HCT116 (cell line): ENCODE data around the gene STIM1. TPM values are rescaled to one million over a fixed set of nuclear protein-coding genes. Genes with fewer than 3 reads are reported as not detected.

Experiments used
- ATAC-seq: fragments of 200-7000 bp; cut with Tn5 transposase; 2 replicates; pipeline ENCODE4 v1.9.1; 2020; ENCODE audit warnings: mild to moderate bottlenecking, moderate library complexity
- BruUV-seq: library from RNA; stranded (reverse); fragments of 400-500 nt; replicated peaks from 2 replicates; lab custom pipeline; 2021; lab: Mats Ljungman, UMichigan
- CTCF ChIA-PET: fragments of 300-600 bp; sonication (Branson Sonifier 250); formaldehyde crosslinking; loops from one replicate; lab custom pipeline; 2021; ENCODE audit warnings: antibody characterized with exemption; lab: Charles Lee
- POLR2A ChIA-PET: fragments of 300-600, 350-600 bp; sonication (Branson Sonifier 250); formaldehyde crosslinking; loops from one replicate; lab custom pipeline; 2021; ENCODE audit warnings: antibody characterized with exemption; lab: Charles Lee
- RAD21 ChIA-PET, 2 experiments: fragments of 300-600 bp; sonication (Branson Sonifier 250); formaldehyde crosslinking; loops; one replicate each; lab custom pipeline; 2023; ENCODE audit warnings: low total read pairs in 2 of 2; ENCODE audit not compliant: uncharacterized antibody in 2 of 2, unreplicated experiment in 2 of 2, low non-redundant PET in 1 of 2; lab: Charles Lee
- DNase-seq: peaks from one replicate; pipeline ENCODE4 v3.0.0-alpha.2; 2010; ENCODE audit warnings: low read depth, low spot score
- H2AFZ ChIP-seq: fragments of 200-600 bp; shearing (Covaris generic), sonication (generic); 2 replicates; pipeline ENCODE4 v1.6.1; 2017; ENCODE audit warnings: low read depth, mixed run types, mixed read lengths, antibody characterized with exemption, low read length; ENCODE audit not compliant: poor library complexity, severe bottlenecking
- H3K27ac ChIP-seq: 2 replicates; pipeline ENCODE4 v1.5.1; 2012; ENCODE audit warnings: low read depth, low read length
- H3K27me3 ChIP-seq: fragments of 200-600 bp; sonication (generic); 2 replicates; pipeline ENCODE4 v1.6.1; 2016; ENCODE audit warnings: mixed run types, low read length, mixed read lengths; ENCODE audit not compliant: insufficient read depth
- H3K36me3 ChIP-seq, 2 experiments: fragments of 200-500 bp in 1 of 2; fragments of 200-600 bp in 1 of 2; sonication (Bioruptor generic) in 1 of 2; sonication (generic) in 1 of 2; 2 replicates each; pipeline versions ENCODE4 v1.5.1 to v1.6.1; 2014 to 2016; ENCODE audit warnings: low read length in 2 of 2, inconsistent platforms in 1 of 2, mixed read lengths in 1 of 2, mixed run types in 1 of 2; ENCODE audit not compliant: insufficient read depth in 2 of 2, control insufficient read depth in 1 of 2
- H3K4me1 ChIP-seq, 2 experiments: fragments of 200-600 bp in 1 of 2; sonication (generic) in 1 of 2; 2 replicates each; pipeline versions ENCODE4 v1.5.1 to v1.6.1; 2012 to 2017; ENCODE audit warnings: low read length in 2 of 2, inconsistent platforms in 1 of 2, mild to moderate bottlenecking in 1 of 2, mixed read lengths in 1 of 2, mixed run types in 1 of 2, moderate library complexity in 1 of 2; ENCODE audit not compliant: insufficient read depth in 2 of 2, control insufficient read depth in 1 of 2
- H3K4me2 ChIP-seq: fragments of 200-600 bp; sonication (generic); 2 replicates; pipeline ENCODE4 v1.6.1; 2017; ENCODE audit warnings: mixed run types, low read length, mixed read lengths
- H3K4me3 ChIP-seq, 2 experiments: fragments of 200-600 bp in 1 of 2; sonication (generic) in 1 of 2; replicated peaks in 1 of 2; 2 replicates each; pipeline ENCODE4 v1.5.1; 2011 to 2016; ENCODE audit warnings: low read length in 2 of 2, control low read depth in 1 of 2, low read depth in 1 of 2, mild to moderate bottlenecking in 1 of 2, mixed read lengths in 1 of 2, mixed run types in 1 of 2
- H3K79me2 ChIP-seq: fragments of 200-600 bp; sonication (generic); 2 replicates; pipeline ENCODE4 v1.6.1; 2017; ENCODE audit warnings: mild to moderate bottlenecking, mixed run types, low read length, moderate library complexity, mixed read lengths; ENCODE audit not compliant: insufficient read depth
- H3K9ac ChIP-seq: fragments of 200-600 bp; sonication (generic); 2 replicates; pipeline ENCODE4 v1.6.1; 2016; ENCODE audit warnings: low read length, mixed read lengths
- H3K9me2 ChIP-seq: fragments of 200-600 bp; sonication (generic), shearing (Covaris generic); 2 replicates; pipeline ENCODE4 v1.6.1; 2017; ENCODE audit warnings: mixed run types, mild to moderate bottlenecking, moderate library complexity; ENCODE audit not compliant: insufficient read depth
- H3K9me3 ChIP-seq, 2 experiments: fragments of 200-500 bp in 1 of 2; fragments of 200-600 bp in 1 of 2; sonication (Bioruptor generic) in 1 of 2; sonication (generic) in 1 of 2; 2 replicates each; pipeline ENCODE4 v1.6.1; 2014 to 2017; ENCODE audit warnings: low read length in 2 of 2, mixed read lengths in 2 of 2, inconsistent platforms in 1 of 2, low read depth in 1 of 2, mild to moderate bottlenecking in 1 of 2, mixed run types in 1 of 2, moderate library complexity in 1 of 2; ENCODE audit not compliant: control insufficient read depth in 1 of 2, insufficient read depth in 1 of 2
- H4K20me1 ChIP-seq: fragments of 200-600 bp; sonication (generic), shearing (Covaris generic); 2 replicates; pipeline ENCODE4 v1.6.1; 2017; ENCODE audit warnings: mixed run types, mild to moderate bottlenecking, moderate library complexity; ENCODE audit not compliant: insufficient read depth
- ELF1 ChIP-seq: IDR thresholded peaks from 2 replicates; pipeline ENCODE4 v1.6.1; 2012; ENCODE audit warnings: low read depth, borderline replicate concordance
- FOSL1 ChIP-seq: IDR thresholded peaks from 2 replicates; pipeline ENCODE4 v1.6.1; 2012; ENCODE audit warnings: low read depth
- POLR2AphosphoS5 ChIP-seq: IDR thresholded peaks from 2 replicates; pipeline ENCODE4 v1.6.1; 2011; ENCODE audit warnings: mild to moderate bottlenecking, low read depth, low read length, moderate library complexity
- RAD21 ChIP-seq: IDR thresholded peaks from 2 replicates; pipeline ENCODE4 v1.6.1; 2012; ENCODE audit warnings: low read depth, mild to moderate bottlenecking
- ZNF274 ChIP-seq: fragments of 200-500 bp; sonication (Bioruptor generic); IDR thresholded peaks from 2 replicates; pipeline ENCODE4 v1.6.1; 2014; ENCODE audit warnings: mild to moderate bottlenecking, low read depth, low read length, inconsistent platforms
- intact Hi-C: fragments of 100-400 bp; cut with micrococcal nuclease; formaldehyde crosslinking; loops from 2 replicates; pipeline ENCODE4 v1.10.0; 2022
- total RNA-seq: library from RNA; stranded (reverse); gene quantifications from one replicate; pipeline ENCODE4 v1.2.1, GENCODE V29; 2021; ENCODE audit not compliant: unreplicated experiment
- TF ChIP-seq, protein P1 (sequence below): IDR thresholded peaks from 2 replicates; pipeline ENCODE4 v1.6.1; 2012; ENCODE audit warnings: low read depth
- TF ChIP-seq, protein P2 (sequence below): IDR thresholded peaks from 2 replicates; pipeline ENCODE4 v1.6.1; 2012
- TF ChIP-seq, protein P3 (sequence below): IDR thresholded peaks from 2 replicates; pipeline ENCODE4 v1.6.1; 2012

The STIM1 gene
- total RNA-seq, 1 experiment from 2014 or later: 22.3 TPM

DNA sequence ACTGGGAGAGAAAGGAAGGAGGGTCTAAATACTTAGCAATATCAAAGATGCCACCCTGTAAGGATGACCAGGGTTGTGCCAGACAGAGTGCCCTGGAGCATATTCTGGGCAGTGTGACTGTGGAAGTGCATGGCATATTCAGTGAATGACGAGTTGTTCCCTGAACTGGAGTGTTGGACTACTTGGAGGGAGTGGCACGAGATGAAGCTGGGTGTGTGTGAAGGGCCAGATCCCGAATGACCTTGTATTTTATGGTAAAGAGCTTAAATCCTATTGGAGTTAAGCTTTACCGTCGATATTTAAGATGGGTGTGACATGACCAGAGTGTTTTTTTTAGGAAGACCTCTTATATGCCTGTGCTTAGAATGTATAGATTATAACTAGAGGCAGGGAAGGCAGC, 48.8 kb downstream of the STIM1 start:
- Histone ChIP-seq H4K20me1 (no peaks in the 10 kb centered on the region), H3K79me2 (no peaks in the 10 kb centered on the region), H3K27me3 (no peaks in the 10 kb centered on the region), H3K9ac (no peak overlapping the region), H3K9me3 (no peaks in the 10 kb centered on the region), H3K36me3 (no peaks in the 10 kb centered on the region), H2AFZ (no peak overlapping the region), H3K9me2 (no peaks in the 10 kb centered on the region), H3K27ac (no peak overlapping the region), H3K4me3 (no peak overlapping the region), H3K4me1 (peaks cover 16 to 22% of the 10 kb centered on the region in 2 experiments), H3K4me2 (peak overlapping the region; percentile 64)
- ChIA-PET RAD21 (no interaction called here), POLR2A (no interaction called here), CTCF (interaction anchor here (0.7 kb wide), 1 partner anchor 21 kb away, joined by 4 read pairs; no protein-coding TSS in a partner anchor)
- no TSS peak for BruUV-seq
- ATAC-seq (no peak), DNase-seq (no peak)
- intact Hi-C loops: no loop called here
- TF ChIP-seq RAD21 (no peak), ELF1 (no peak), FOSL1 (no peak), POLR2AphosphoS5 (no peak), ZNF274 (no peak)
- TF ChIP-seq, protein P1, sequence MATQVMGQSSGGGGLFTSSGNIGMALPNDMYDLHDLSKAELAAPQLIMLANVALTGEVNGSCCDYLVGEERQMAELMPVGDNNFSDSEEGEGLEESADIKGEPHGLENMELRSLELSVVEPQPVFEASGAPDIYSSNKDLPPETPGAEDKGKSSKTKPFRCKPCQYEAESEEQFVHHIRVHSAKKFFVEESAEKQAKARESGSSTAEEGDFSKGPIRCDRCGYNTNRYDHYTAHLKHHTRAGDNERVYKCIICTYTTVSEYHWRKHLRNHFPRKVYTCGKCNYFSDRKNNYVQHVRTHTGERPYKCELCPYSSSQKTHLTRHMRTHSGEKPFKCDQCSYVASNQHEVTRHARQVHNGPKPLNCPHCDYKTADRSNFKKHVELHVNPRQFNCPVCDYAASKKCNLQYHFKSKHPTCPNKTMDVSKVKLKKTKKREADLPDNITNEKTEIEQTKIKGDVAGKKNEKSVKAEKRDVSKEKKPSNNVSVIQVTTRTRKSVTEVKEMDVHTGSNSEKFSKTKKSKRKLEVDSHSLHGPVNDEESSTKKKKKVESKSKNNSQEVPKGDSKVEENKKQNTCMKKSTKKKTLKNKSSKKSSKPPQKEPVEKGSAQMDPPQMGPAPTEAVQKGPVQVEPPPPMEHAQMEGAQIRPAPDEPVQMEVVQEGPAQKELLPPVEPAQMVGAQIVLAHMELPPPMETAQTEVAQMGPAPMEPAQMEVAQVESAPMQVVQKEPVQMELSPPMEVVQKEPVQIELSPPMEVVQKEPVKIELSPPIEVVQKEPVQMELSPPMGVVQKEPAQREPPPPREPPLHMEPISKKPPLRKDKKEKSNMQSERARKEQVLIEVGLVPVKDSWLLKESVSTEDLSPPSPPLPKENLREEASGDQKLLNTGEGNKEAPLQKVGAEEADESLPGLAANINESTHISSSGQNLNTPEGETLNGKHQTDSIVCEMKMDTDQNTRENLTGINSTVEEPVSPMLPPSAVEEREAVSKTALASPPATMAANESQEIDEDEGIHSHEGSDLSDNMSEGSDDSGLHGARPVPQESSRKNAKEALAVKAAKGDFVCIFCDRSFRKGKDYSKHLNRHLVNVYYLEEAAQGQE: no peak
- TF ChIP-seq, protein P2, sequence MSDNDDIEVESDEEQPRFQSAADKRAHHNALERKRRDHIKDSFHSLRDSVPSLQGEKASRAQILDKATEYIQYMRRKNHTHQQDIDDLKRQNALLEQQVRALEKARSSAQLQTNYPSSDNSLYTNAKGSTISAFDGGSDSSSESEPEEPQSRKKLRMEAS: no peak
- TF ChIP-seq, protein P3, sequence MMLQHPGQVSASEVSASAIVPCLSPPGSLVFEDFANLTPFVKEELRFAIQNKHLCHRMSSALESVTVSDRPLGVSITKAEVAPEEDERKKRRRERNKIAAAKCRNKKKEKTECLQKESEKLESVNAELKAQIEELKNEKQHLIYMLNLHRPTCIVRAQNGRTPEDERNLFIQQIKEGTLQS: no peak
